Hematopoietic multipotent progenitor cell (in vitro differentiated cells): ENCODE results near the gene AUTS2. TPM values are rescaled to one million over a fixed set of nuclear protein-coding genes. Genes with fewer than 3 reads are reported as not detected.

Source experiments
- DNase-seq, 3 donors: peaks; one replicate each; pipeline ENCODE4 v3.0.0-alpha.2; 2011 to 2015; ENCODE audit warnings: low read depth in 2 of 3, low spot score in 2 of 3
- total RNA-seq: library from RNA; depleted of rRNA; stranded (reverse); fragments of >200 nt; gene quantifications from one replicate; pipeline ENCODE4 v1.2.3, GENCODE V29; 2012

Gene AUTS2
- total RNA-seq, 1 donor: 14.8 TPM

- no peak for DNase-seq
Observed at GRCh38 chr7:69873512-69873911, 275.2 kb downstream of the AUTS2 start.

GRCh38 chr7:69878015-69878414, 279.7 kb downstream of the AUTS2 start:
- no peak for DNase-seq

GRCh38 chr7:69878591-69878990, 280.3 kb downstream of the AUTS2 start:
- DNase-seq: no peak

GRCh38 chr7:69879989-69880388, 281.7 kb downstream of the AUTS2 start:
- no peak for DNase-seq

GRCh38 chr7:69880840-69881239, 282.6 kb downstream of the AUTS2 start:
- DNase-seq: peak in 1 of 3 donors; percentile 33

- DNase-seq: no peak
Observed at GRCh38 chr7:69882269-69882668, 284.0 kb downstream of the AUTS2 start.

- DNase-seq: no peak
Observed at GRCh38 chr7:69883399-69883891, 285.2 kb downstream of the AUTS2 start.

GRCh38 chr7:69885431-69885830, 287.2 kb downstream of the AUTS2 start:
- DNase-seq: no peak

GRCh38 chr7:69889338-69889975, 291.2 kb downstream of the AUTS2 start:
- DNase-seq: no peak

- DNase-seq: no peak
Observed at GRCh38 chr7:69889976-69890351, 291.7 kb downstream of the AUTS2 start.

- no peak for DNase-seq
Observed at GRCh38 chr7:69892790-69893189, 294.5 kb downstream of the AUTS2 start.

- DNase-seq: peak in 1 of 3 donors; percentile 46
Observed at GRCh38 chr7:69893906-69894305, 295.6 kb downstream of the AUTS2 start.

GRCh38 chr7:69895446-69895845, 297.2 kb downstream of the AUTS2 start:
- no peak for DNase-seq

- no peak for DNase-seq
Observed at GRCh38 chr7:69896121-69896520, 297.8 kb downstream of the AUTS2 start.

- DNase-seq: no peak
Observed at GRCh38 chr7:69898189-69898588, 299.9 kb downstream of the AUTS2 start.

- peak in 2 of 3 donors; percentile 9 to 33 for DNase-seq
Observed at GRCh38 chr7:69903410-69903809, 305.1 kb downstream of the AUTS2 start.

- peak in 2 of 3 donors; percentile 13 to 71 for DNase-seq
Observed at GRCh38 chr7:69906283-69906995, 308.2 kb downstream of the AUTS2 start.

GRCh38 chr7:69907720-69908119, 309.4 kb downstream of the AUTS2 start:
- no peak for DNase-seq

- no peak for DNase-seq
Observed at GRCh38 chr7:69908454-69908853, 310.2 kb downstream of the AUTS2 start.

GRCh38 chr7:69910150-69910549, 311.9 kb downstream of the AUTS2 start:
- no peak for DNase-seq

- DNase-seq: no peak
Observed at GRCh38 chr7:69911337-69911736, 313.1 kb downstream of the AUTS2 start.

- DNase-seq: no peak
Observed at GRCh38 chr7:69912141-69912540, 313.9 kb downstream of the AUTS2 start.
